AG20443 (cell line): ENCODE measurements around the gene ITGBL1.

Source experiments
- DNase-seq: peaks from one replicate; pipeline ENCODE4 v3.0.0; 2012; ENCODE audit warnings: low spot score, mixed read lengths

ITGBL1 gene

GRCh38 chr13:101451641-101452040, 834 bp upstream of the ITGBL1 start:
- no peak for DNase-seq

DNA sequence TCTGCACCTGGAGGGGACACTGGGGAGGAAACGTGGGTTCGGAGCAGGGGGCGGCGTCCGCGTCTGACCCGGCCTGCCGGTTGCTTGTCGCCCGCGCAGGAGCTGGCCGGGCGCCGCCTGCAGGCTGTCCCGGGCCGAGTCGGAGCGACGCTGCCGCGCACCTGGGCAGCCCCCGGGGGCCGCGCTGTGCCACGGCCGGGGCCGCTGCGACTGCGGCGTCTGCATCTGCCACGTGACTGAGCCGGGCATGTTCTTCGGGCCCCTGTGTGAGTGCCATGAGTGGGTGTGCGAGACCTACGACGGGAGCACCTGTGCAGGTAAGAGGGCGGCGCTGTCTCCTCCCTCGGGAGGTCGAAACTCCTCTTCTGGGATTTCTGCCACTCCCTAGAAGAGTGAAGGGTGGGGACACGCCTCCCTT, 1.3 kb downstream of the ITGBL1 start:
- DNase-seq, result peak; percentile 43

GRCh38 chr13:101454767-101455166, 2.3 kb downstream of the ITGBL1 start:
- DNase-seq, result no peak

DNA sequence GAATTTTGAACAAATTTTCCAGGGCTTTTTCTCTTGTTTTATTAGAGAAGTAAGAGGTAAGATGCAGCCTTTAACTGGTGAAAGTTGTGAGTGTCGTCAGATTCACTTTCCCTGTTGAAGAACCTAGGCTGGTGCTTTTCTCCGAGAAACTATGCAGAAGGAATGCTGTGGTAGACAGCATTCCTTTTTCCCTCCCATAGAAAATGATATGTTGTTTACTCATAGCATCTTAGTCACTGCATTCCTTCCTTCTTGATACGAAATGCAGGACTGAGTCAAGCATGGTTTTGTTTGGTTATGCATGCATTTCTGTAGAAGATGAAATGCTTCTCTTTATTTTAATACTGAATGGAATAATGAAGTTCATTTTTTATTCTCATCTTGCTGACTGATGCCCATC, 3.4 kb downstream of the ITGBL1 start:
- DNase-seq, result peak; percentile 76

DNA sequence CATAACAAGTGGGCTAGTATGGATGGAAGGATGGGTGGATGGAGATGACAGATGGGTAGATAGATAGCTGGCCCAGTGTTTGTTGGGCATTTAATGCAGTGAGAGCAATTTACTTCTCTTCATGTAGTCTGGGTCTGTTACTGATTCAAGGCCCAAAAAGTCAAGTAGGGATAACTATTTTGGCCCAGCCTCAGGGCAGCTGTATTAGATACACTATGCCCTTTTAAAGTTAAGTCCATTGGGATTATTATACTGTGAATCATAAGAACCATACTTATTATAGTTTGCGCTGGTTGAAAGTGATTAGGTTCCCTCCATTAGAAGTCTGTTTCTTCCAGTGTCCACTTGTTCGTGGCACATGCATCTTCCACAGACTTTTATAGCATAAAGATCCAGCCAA, 4.7 kb downstream of the ITGBL1 start:
- no peak for DNase-seq

DNA sequence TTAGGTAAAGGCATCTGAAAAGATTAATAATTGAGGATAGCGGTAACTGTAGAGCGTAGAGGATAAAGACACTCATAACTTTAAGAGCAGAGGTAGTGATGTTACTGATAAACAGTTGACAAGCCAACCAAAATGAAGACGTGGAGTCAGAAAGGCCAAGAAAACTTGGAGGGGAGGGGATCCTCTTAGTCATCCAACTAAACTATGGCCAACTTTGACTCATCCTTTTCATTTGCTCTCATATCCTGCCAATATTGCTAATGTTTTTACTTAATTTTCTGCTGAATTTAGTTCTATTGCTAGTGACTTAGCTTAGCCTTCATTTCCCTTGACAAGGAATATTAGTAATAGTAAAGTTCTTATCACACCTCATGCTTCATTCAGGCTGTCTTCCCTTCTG, 13.4 kb downstream of the ITGBL1 start:
- DNase-seq, result peak; percentile 27

DNA sequence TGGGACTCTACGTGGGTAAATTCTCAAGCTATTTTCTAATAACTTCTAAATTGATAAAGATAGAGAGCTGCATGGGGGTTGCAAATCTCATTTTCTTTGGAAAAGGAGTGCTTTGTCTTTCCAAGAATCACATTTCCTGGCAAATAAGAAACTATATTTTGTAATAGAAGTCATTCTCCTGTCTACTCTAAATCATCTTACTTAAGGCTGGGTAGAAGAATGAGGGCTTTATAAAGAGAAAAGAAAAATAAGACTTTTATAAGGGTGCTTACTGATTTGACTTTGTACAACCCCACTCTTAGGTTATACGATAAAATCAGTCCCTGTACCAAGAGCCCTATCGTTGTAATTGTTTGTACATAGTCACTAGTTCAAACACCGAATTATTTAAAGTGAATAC, 14.9 kb downstream of the ITGBL1 start:
- DNase-seq, result no peak

GRCh38 chr13:101473458-101473857, 21.0 kb downstream of the ITGBL1 start:
- peak; percentile 72 for DNase-seq

DNA sequence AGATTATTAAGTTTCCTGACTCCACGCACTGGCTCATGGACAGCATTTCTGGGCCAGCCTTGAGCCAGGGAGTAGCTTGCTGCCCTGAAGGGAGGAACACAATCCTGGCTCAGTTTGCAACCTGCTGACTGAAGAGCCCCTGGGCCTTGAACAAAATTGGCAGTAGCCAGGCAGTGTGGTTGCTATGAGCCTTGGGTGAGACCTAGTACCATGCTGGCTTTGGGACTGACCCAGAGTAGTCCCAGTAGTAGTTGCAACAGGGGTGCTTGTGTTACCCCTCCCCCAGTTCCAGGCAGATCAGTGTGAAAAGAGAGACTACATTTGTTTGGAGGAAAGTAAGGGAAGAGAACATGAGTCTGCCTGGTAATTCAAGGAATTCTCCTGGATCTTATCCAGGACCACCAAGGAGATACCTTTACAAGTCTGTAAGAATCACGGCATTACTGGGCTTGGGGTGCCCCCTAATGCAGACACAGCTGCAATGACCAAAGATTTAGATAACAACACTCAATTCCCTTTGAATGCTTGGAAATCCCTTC, 22.0 kb downstream of the ITGBL1 start:
- no peak for DNase-seq

GRCh38 chr13:101475536-101475935, 23.1 kb downstream of the ITGBL1 start:
- DNase-seq, result no peak

GRCh38 chr13:101481421-101481820, 28.9 kb downstream of the ITGBL1 start:
- DNase-seq, result no peak

DNA sequence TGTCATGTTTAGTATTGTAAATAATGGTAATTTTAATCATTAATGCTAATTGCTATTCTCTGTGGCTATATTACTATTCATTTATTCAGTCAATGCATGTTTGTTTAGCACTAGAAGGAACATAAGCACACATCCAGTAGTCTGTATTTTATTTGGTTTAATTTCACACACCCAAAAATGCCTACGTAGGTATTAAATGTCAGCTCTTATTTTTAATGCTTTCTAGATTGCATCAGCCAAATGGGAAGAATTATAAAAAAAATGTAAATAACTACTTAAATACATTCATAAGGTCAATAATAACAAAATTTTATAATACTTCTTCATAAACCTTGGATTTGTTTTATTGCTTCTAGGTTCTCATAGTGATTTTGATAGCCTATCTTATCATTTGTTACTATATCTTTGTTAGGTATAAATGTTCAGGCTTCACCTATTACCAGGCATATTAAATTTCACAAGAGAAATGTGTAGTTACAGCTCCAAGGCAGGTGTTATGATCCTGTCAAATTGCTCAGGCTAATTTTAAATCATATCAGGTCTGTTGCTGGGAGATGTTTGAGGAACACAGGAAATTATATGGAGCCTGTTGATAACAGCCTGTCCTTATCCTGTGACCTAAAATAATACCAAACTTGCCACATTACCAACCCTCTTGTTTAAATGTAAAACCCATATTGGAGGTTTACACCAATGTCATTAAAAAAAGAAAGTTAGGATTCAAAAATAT, 34.4 kb downstream of the ITGBL1 start:
- DNase-seq, result no peak

- DNase-seq, result no peak
Observed at GRCh38 chr13:101487438-101487830, 35.0 kb downstream of the ITGBL1 start.

GRCh38 chr13:101488734-101489133, 36.3 kb downstream of the ITGBL1 start:
- DNase-seq, result no peak

DNA sequence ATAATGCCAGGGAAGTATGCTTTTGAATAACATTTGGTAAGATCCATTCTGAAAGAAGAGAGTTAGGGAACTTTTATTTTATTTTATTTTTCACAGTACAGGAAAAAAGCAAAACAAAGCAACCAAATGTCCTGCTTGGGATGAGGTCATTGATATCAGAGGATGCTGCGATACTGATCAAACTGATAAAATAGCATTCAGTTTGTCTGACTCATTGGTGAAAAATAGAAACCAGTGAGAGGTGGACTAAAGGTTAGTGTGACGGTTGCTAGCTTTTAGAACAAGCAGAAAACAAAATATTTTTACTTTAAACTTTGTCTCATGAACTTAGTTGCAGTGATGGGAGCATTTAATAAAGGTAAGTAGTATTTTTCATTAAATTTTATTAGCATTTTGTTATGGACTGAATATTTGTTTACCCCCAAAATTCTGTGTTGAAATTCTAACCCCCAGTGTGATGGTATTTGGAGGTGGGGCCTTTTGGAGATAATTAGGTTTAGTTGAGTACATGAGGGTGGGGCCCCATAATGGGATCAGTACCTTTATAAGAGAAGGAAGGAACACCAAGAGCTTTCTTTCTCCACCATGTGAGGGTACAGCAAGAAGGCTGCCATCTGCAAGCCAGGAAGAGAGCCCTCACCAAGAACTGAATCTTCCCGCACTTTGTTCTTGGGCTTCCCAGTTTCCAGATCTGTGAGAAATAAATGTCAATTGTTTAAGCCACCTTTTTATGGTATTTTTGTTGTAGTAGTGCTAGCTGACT, 37.3 kb downstream of the ITGBL1 start:
- no peak for DNase-seq

GRCh38 chr13:101490406-101491015, 38.0 kb downstream of the ITGBL1 start:
- no peak for DNase-seq

DNA sequence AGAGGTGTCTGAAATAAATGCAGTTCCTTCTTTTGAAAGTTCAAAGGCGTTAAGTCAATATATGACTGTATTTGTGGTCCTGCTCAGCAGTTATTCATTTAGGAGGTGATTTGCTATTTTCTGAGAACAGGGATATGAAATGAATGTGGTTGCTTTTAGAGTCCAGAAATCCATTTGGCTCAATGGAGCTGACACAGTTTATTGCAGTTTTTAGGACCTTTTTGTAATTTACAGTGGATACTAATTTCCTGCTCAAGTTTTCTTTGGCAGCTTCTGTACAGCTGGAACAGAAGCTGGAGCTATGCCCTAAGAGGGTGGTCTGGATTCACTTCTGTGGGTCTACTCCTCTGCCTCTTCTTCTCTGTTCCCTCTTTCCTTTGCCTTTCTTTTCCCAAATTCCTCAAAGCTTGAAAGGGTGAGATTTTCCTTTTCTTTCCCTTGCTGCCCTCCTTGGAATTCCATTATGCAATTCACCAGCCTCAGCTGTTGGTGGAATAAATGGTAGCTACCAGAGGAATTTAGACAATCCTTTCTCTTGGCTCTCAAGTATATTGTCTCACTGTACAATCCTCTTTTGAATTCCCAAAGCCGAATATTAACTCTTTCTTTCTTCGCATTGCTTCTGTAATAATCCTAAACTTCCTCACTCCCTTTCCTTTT, 39.9 kb downstream of the ITGBL1 start:
- peak; percentile 40 for DNase-seq

- no peak for DNase-seq
Observed at GRCh38 chr13:101493541-101493940, 41.1 kb downstream of the ITGBL1 start.

GRCh38 chr13:101499406-101499805, 46.9 kb downstream of the ITGBL1 start:
- DNase-seq, result peak; percentile 59

DNA sequence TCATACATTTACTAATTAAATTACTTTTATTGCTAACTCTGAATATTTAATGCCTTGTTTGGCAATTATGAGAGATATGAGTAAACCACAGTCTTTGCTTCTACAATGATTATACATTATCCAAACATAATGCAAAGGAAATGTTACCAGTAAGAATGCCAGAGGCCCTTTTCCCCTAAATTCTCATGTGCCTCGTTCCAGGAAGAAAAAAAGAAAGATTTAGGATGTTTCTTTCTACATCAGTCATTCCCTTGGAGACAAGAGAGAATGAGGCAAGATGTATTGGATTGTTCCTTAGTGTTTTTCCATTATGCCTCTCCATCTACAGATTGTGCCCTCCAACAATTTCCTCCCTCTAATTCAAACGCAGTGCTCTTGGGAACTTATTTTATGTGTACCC, 50.1 kb downstream of the ITGBL1 start:
- DNase-seq, result no peak

DNA sequence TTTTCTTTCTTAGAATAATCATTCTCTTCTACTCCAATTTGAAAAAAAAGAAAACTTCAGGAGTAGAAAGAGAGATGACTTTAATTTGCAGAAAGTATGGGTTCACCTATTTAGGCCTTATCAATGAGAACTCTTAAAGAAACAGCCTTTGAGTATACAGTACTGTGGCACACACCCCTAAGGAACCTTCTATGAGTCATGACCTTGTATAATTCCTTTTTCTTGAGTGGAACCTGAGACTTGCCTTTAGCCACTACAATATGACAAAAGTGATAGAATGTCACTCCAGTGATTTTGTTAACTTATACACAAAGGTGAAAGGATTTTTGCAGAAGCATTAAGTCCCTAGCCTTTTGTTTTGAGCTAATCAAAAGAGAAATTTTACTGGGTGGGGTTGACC, 58.7 kb downstream of the ITGBL1 start:
- DNase-seq, result no peak

GRCh38 chr13:101511766-101512165, 59.3 kb downstream of the ITGBL1 start:
- DNase-seq, result peak; percentile 50
